H1 (cell line): ENCODE measurements around the gene NCCRP1. TPM values are rescaled to one million over a fixed set of nuclear protein-coding genes. Genes with fewer than 3 reads are reported as not detected.

Experiments
- GABPA ChIP-seq: IDR thresholded peaks from 2 replicates; pipeline ENCODE4 v1.6.1; 2011; ENCODE audit warnings: mild to moderate bottlenecking, low read length, moderate library complexity, borderline replicate concordance; ENCODE audit not compliant: insufficient read depth
- polyA plus RNA-seq, 7 experiments: library from polyadenylated mRNA; depleted of rRNA in 3 of 7; stranded (reverse) in 5 of 7; unstranded in 2 of 7; fragments of >200 nt in 5 of 7; fragments of 200-250 nt in 2 of 7; gene quantifications; 1 replicate in 5 of 7; 2 replicates in 1 of 7; 4 replicates in 1 of 7; pipeline versions ENCODE4 v1.2.1 to v1.2.3, GENCODE V29; 2011 to 2013; ENCODE audit warnings: missing spikeins in 2 of 7, mixed read lengths in 2 of 7
- total RNA-seq: library from RNA; stranded (reverse); fragmentation: NEBNext Ultra II Directional; extraction: Animal tissue kit (Norgen Biotek cat#: 25700); gene quantifications from 2 replicates; pipeline ENCODE4 v1.2.1, GENCODE V29; 2021

The NCCRP1 gene
- total and polyA plus RNA-seq, 2 of the 8 experiments (the other 6 are each of a cell fraction or from before 2014, with no cell fraction given) = 2.8 to 7.9 TPM

GRCh38 chr19:39175564-39175963 lies 21.2 kb upstream of the NCCRP1 start (continued):
- TF ChIP-seq GABPA = no peak
